Endothelial cell (in vitro differentiated cells): ENCODE data around the gene DCN. TPM values are rescaled to one million over a fixed set of nuclear protein-coding genes. Genes with fewer than 3 reads are reported as not detected.

ENCODE experiments used
- DNase-seq: peaks from one replicate; pipeline ENCODE4 v3.0.0; 2021; ENCODE audit warnings: low spot score
- H3K27ac Mint-ChIP-seq: one replicate; pipeline ENCODE4 v1.8.0; 2021; ENCODE audit warnings: mixed read lengths, inconsistent platforms; ENCODE audit not compliant: unreplicated experiment
- H3K27me3 Mint-ChIP-seq: one replicate; pipeline ENCODE4 v1.8.0; 2021; ENCODE audit warnings: mild to moderate bottlenecking, moderate library complexity, mixed read lengths, inconsistent platforms; ENCODE audit not compliant: unreplicated experiment
- H3K36me3 Mint-ChIP-seq: one replicate; pipeline ENCODE4 v1.8.0; 2021; ENCODE audit warnings: mild to moderate bottlenecking, low read depth, mixed read lengths, inconsistent platforms; ENCODE audit not compliant: unreplicated experiment
- H3K4me1 Mint-ChIP-seq: one replicate; pipeline ENCODE4 v1.8.0; 2021; ENCODE audit warnings: mild to moderate bottlenecking, mixed read lengths, inconsistent platforms; ENCODE audit not compliant: unreplicated experiment
- H3K4me3 Mint-ChIP-seq: one replicate; pipeline ENCODE4 v1.8.0; 2021; ENCODE audit warnings: mild to moderate bottlenecking, mixed read lengths, inconsistent platforms; ENCODE audit not compliant: unreplicated experiment
- H3K9me3 Mint-ChIP-seq: one replicate; pipeline ENCODE4 v1.8.0; 2021; ENCODE audit warnings: mixed read lengths, inconsistent platforms; ENCODE audit not compliant: unreplicated experiment
- CTCF ChIP-seq: fragments of 200-600 bp; sonication (generic); IDR thresholded peaks from one replicate; pipeline ENCODE4 v1.5.0; 2021; ENCODE audit warnings: antibody characterized with exemption; ENCODE audit not compliant: unreplicated experiment
- total RNA-seq: library from RNA; stranded (reverse); fragmentation: NEBNext Ultra II Directional; extraction: Animal tissue kit (Norgen Biotek cat#: 25700); gene quantifications from one replicate; pipeline ENCODE4 v1.2.1, GENCODE V29; 2021; ENCODE audit not compliant: unreplicated experiment

Gene DCN
- total RNA-seq, 1 donor from 2014 or later: not detected

- Mint-ChIP-seq H3K9me3 (no peaks in the 10 kb centered on the region), H3K36me3 (no peaks in the 10 kb centered on the region), H3K4me1 (no peaks in the 10 kb centered on the region), H3K4me3 (no peak overlapping the region), H3K27ac (no peak overlapping the region), H3K27me3 (no peaks in the 10 kb centered on the region)
- no peak for TF ChIP-seq CTCF
- no peak for DNase-seq
Observed at GRCh38 chr12:91178781-91179180, 3.8 kb downstream of the DCN start.

DNA sequence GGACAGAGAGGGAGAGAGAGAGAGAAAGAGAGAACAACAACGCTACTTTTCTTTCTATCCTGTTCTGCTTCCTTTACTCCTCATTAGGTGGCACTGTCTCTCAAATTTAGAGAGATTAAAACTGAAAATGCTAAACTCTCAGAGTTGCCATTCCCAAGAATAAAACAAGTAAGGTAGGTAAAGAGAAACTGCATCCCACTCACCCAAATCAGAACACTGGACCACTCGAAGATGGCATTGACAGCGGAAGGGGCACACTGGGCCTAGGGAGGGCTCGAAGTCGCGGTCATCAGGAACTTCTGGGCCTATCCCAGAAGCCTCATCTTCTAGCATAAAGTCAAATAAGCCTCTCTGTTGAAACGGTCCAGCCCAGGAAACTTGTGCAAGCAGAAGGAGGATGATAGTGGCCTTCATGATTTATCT lies 4.5 kb downstream of the DCN start:
- TF ChIP-seq CTCF: no peak
- Mint-ChIP-seq H3K4me1 (no peaks in the 10 kb centered on the region), H3K36me3 (no peaks in the 10 kb centered on the region), H3K27me3 (no peaks in the 10 kb centered on the region), H3K27ac (no peak overlapping the region), H3K4me3 (no peak overlapping the region), H3K9me3 (no peaks in the 10 kb centered on the region)
- DNase-seq: no peak

DNA sequence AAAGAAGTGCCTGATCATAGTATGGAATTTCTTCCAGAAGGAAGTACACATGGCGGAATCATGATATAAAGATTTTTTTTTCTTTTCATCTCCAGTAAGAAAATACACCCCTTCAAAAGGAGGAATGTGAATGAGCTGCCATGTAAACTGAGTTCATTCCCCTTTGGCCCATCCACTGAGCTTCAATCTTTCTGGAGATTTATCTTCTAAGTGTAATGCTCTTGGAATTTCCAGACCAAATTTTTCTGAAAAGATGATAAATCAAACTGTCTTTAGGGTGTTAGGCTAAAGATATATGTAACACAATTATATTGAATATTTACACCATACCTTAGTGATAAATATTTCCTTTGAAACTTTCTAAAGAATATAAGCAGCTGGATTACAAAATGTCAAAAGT lies 5.2 kb downstream of the DCN start:
- H3K27ac Mint-ChIP-seq: no peak overlapping the region
- no peaks in the 10 kb centered on the region for H3K36me3 Mint-ChIP-seq
- no peaks in the 10 kb centered on the region for H3K9me3 Mint-ChIP-seq
- H3K4me1 Mint-ChIP-seq: no peaks in the 10 kb centered on the region
- H3K4me3 Mint-ChIP-seq: no peak overlapping the region
- no peak for DNase-seq
- no peaks in the 10 kb centered on the region for H3K27me3 Mint-ChIP-seq
- TF ChIP-seq CTCF: no peak

DNA sequence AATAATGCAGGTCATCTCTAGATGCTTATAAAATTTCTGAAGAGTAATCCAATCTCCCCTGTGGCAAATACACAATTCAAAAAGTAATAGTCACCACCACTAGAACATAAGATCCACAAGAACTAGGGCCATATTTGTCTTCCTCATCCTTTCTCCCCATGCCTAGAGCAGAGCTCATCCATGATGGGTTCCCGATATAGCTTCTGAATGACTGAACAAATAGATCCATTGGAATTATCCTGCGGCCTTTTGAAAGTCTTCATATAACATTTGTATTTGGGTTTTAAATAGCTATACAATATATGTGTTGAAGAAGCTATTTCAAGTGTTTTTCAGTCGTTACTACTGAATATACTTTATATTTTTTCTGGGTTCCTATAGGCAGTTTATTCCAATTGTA lies 5.7 kb downstream of the DCN start:
- Mint-ChIP-seq H3K4me3 (no peak overlapping the region), H3K27me3 (no peaks in the 10 kb centered on the region), H3K27ac (no peak overlapping the region), H3K36me3 (no peaks in the 10 kb centered on the region), H3K4me1 (no peaks in the 10 kb centered on the region), H3K9me3 (no peaks in the 10 kb centered on the region)
- DNase-seq: no peak
- TF ChIP-seq CTCF: no peak

DNA sequence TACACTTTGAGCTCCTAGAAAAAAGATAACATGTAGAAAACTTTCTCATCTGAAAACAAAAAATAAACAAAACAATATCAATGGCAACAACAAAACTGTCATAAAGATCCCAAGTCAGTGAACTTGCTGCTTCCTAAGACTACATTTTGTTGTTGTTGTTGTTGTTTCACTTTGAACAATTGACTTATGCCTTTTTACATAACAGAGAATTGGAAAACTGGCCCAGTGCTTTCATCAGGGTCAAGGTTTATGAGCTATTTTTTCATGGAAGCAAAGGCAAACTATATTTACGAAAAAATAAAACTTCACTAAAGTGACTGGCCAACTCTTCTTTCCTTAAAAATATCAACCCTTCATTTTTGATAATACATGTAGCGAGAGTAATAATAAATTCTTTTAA lies 6.3 kb downstream of the DCN start:
- no peaks in the 10 kb centered on the region for H3K4me1 Mint-ChIP-seq
- H3K27ac Mint-ChIP-seq: no peak overlapping the region
- H3K4me3 Mint-ChIP-seq: no peak overlapping the region
- no peaks in the 10 kb centered on the region for H3K27me3 Mint-ChIP-seq
- H3K36me3 Mint-ChIP-seq: no peaks in the 10 kb centered on the region
- no peaks in the 10 kb centered on the region for H3K9me3 Mint-ChIP-seq
- no peak for DNase-seq
- TF ChIP-seq CTCF: no peak
